ENCODE measurements around the gene DYNC2H1.

GRCh38 chr11:103406357-103406756 is 297.1 kb downstream of the DYNC2H1 start:
- TF ChIP-seq EZH2phosphoT487 (IDR thresholded peaks at IDR 0.05; ENCODE audit: borderline replicate concordance, low read length), result no peak
- TF ChIP-seq, protein P1, sequence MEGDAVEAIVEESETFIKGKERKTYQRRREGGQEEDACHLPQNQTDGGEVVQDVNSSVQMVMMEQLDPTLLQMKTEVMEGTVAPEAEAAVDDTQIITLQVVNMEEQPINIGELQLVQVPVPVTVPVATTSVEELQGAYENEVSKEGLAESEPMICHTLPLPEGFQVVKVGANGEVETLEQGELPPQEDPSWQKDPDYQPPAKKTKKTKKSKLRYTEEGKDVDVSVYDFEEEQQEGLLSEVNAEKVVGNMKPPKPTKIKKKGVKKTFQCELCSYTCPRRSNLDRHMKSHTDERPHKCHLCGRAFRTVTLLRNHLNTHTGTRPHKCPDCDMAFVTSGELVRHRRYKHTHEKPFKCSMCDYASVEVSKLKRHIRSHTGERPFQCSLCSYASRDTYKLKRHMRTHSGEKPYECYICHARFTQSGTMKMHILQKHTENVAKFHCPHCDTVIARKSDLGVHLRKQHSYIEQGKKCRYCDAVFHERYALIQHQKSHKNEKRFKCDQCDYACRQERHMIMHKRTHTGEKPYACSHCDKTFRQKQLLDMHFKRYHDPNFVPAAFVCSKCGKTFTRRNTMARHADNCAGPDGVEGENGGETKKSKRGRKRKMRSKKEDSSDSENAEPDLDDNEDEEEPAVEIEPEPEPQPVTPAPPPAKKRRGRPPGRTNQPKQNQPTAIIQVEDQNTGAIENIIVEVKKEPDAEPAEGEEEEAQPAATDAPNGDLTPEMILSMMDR (conservative IDR thresholded peaks at IDR 0.05; ENCODE audit: low read depth, low read length), result no peak

All from PC-3 (cell line).